ENCODE results near the gene TENT4A.

Gene TENT4A

GRCh38 chr5:6792911-6793471 lies 79.8 kb downstream of the TENT4A start:
- no peak for DNase-seq (ENCODE audit: low read depth in 3 of 3)

- DNase-seq (ENCODE audit: low read depth in 3 of 3), result no peak
These were observed 88.0 kb downstream of the TENT4A start for GRCh38 chr5:6801236-6801635.

- no peak for DNase-seq (ENCODE audit: low read depth in 3 of 3)
These were observed 90.8 kb downstream of the TENT4A start for GRCh38 chr5:6803981-6804550.

- DNase-seq (ENCODE audit: low read depth in 3 of 3), result no peak
These were observed 91.7 kb downstream of the TENT4A start for GRCh38 chr5:6804766-6805501.

- no peak for DNase-seq (ENCODE audit: low read depth in 3 of 3)
These were observed 92.6 kb downstream of the TENT4A start for GRCh38 chr5:6805841-6806240.

All from stimulated activated CD4-positive, alpha-beta T cell treated with anti-CD3 and anti-CD28 coated beads, TNF-alpha, amount 100 ng/mL, for 4 hours (primary cell).